ENCODE data around the gene HOXC5. TPM values are rescaled to one million over a fixed set of nuclear protein-coding genes. Genes with fewer than 3 reads are reported as not detected.

HOXC5 gene
- total RNA-seq, 2 donors from 2014 or later = not detected

DNA sequence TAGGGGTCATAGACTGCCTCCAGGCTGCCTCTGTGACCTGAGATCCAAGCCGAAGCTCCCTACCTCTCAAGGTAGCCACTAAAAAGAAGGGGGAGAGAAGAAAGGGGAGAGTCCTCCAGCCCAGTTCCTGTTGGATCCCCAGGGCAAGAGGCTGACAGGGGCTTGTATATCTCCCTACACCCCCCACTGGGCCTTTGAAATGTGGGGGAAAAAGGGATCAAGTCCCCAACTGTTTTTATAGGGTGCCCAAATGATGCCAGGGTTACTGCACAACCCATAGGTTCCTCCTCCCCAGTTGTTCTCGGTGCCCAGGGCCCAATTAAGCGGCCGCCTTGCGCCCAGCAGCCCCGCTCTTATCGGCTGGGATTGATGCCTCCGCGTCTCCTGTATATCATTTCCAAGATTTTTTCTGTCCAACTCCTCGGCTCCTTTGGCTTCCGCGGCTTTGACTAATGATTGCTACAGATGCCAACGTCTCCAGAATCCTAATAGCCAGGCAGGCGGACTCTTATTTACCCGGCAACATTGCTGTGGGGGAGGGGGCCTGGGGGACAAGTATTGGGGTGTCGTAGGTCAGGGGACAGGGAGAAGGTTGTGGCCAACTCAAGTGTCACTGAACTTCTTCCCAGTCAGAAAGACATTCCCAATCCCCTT, 13.1 kb downstream of the HOXC5 start:
- no peak overlapping the region for H3K27ac Mint-ChIP-seq
- no peak overlapping the region for H3K9ac ChIP-seq (ENCODE audit: extremely low read depth, low read length, poor library complexity, severe bottlenecking)
- no peak overlapping the region for H3K27ac ChIP-seq (ENCODE audit: low read depth, low read length)
- H3K36me3 Mint-ChIP-seq (ENCODE audit: low read depth) = no peaks in the 10 kb centered on the region
- H3K9me3 ChIP-seq (ENCODE audit: control insufficient read depth, low read length) = no peaks in the 10 kb centered on the region
- no peaks in the 10 kb centered on the region for H3K36me3 ChIP-seq (ENCODE audit: control insufficient read depth, insufficient read depth, low read length)
- H3K9me3 Mint-ChIP-seq = no peaks in the 10 kb centered on the region
- H3K27me3 ChIP-seq (ENCODE audit: control insufficient read depth, insufficient read depth, low read length, poor library complexity, severe bottlenecking) = peaks cover 100% of the 10 kb centered on the region
- no peak for DNase-seq
- peaks cover 100% of the 10 kb centered on the region for H3K27me3 Mint-ChIP-seq (ENCODE audit: insufficient read depth)
- WGBS, 2 experiments (ENCODE audit: insufficient coverage in 1 of 2, insufficient read length in 1 of 2) = 20 to 34% methylated on average over 6 to 16 of the region's 16 CpGs
- no peaks in the 10 kb centered on the region for H3K4me1 ChIP-seq (ENCODE audit: control insufficient read depth, insufficient read depth, low read length)
- TF ChIP-seq, protein P1, sequence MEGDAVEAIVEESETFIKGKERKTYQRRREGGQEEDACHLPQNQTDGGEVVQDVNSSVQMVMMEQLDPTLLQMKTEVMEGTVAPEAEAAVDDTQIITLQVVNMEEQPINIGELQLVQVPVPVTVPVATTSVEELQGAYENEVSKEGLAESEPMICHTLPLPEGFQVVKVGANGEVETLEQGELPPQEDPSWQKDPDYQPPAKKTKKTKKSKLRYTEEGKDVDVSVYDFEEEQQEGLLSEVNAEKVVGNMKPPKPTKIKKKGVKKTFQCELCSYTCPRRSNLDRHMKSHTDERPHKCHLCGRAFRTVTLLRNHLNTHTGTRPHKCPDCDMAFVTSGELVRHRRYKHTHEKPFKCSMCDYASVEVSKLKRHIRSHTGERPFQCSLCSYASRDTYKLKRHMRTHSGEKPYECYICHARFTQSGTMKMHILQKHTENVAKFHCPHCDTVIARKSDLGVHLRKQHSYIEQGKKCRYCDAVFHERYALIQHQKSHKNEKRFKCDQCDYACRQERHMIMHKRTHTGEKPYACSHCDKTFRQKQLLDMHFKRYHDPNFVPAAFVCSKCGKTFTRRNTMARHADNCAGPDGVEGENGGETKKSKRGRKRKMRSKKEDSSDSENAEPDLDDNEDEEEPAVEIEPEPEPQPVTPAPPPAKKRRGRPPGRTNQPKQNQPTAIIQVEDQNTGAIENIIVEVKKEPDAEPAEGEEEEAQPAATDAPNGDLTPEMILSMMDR (conservative IDR thresholded peaks at IDR 0.05) = no peak
- peaks cover 3% of the 10 kb centered on the region for H3K4me1 Mint-ChIP-seq
- H3K4me3 Mint-ChIP-seq = no peak overlapping the region
- no peak overlapping the region for H3K4me3 ChIP-seq (ENCODE audit: low read length)

- H3K9ac ChIP-seq (ENCODE audit: extremely low read depth, low read length, poor library complexity, severe bottlenecking) = no peak overlapping the region
- no peaks in the 10 kb centered on the region for H3K36me3 Mint-ChIP-seq (ENCODE audit: low read depth)
- no peaks in the 10 kb centered on the region for H3K9me3 Mint-ChIP-seq
- peaks cover 100% of the 10 kb centered on the region for H3K27me3 Mint-ChIP-seq (ENCODE audit: insufficient read depth)
- no peaks in the 10 kb centered on the region for H3K9me3 ChIP-seq (ENCODE audit: control insufficient read depth, low read length)
- H3K4me1 ChIP-seq (ENCODE audit: control insufficient read depth, insufficient read depth, low read length) = no peaks in the 10 kb centered on the region
- H3K4me1 Mint-ChIP-seq = peaks cover 3% of the 10 kb centered on the region
- no peak overlapping the region for H3K27ac Mint-ChIP-seq
- TF ChIP-seq, protein P1 (conservative IDR thresholded peaks at IDR 0.05) = no peak
- DNase-seq = no peak
- no peak overlapping the region for H3K4me3 ChIP-seq (ENCODE audit: low read length)
- WGBS, 2 experiments (ENCODE audit: insufficient coverage in 1 of 2, insufficient read length in 1 of 2) = 3 to 12% methylated on average over 15 to 27 of the region's 27 CpGs
- H3K36me3 ChIP-seq (ENCODE audit: control insufficient read depth, insufficient read depth, low read length) = no peaks in the 10 kb centered on the region
- peaks cover 100% of the 10 kb centered on the region for H3K27me3 ChIP-seq (ENCODE audit: control insufficient read depth, insufficient read depth, low read length, poor library complexity, severe bottlenecking)
- H3K27ac ChIP-seq (ENCODE audit: low read depth, low read length) = no peak overlapping the region
- peak overlapping the region; percentile 29 for H3K4me3 Mint-ChIP-seq
Measured at GRCh38 chr12:54046809-54047159, 13.9 kb downstream of the HOXC5 start.

GRCh38 chr12:54047160-54047963, 14.5 kb downstream of the HOXC5 start:
- H3K27ac Mint-ChIP-seq = no peak overlapping the region
- Histone ChIP-seq H3K4me3 (ENCODE audit: low read length) (no peak overlapping the region), H3K27me3 (ENCODE audit: control insufficient read depth, insufficient read depth, low read length, poor library complexity, severe bottlenecking) (peaks cover 100% of the 10 kb centered on the region), H3K27ac (ENCODE audit: low read depth, low read length) (no peak overlapping the region), H3K36me3 (ENCODE audit: control insufficient read depth, insufficient read depth, low read length) (no peaks in the 10 kb centered on the region), H3K4me1 (ENCODE audit: control insufficient read depth, insufficient read depth, low read length) (no peaks in the 10 kb centered on the region), H3K9me3 (ENCODE audit: control insufficient read depth, low read length) (no peaks in the 10 kb centered on the region), H3K9ac (ENCODE audit: extremely low read depth, low read length, poor library complexity, severe bottlenecking) (no peak overlapping the region)
- TF ChIP-seq, protein P1 (conservative IDR thresholded peaks at IDR 0.05) = no peak
- H3K27me3 Mint-ChIP-seq (ENCODE audit: insufficient read depth) = peaks cover 100% of the 10 kb centered on the region
- peaks cover 7% of the 10 kb centered on the region for H3K4me1 Mint-ChIP-seq
- DNase-seq = peak; percentile 78
- H3K36me3 Mint-ChIP-seq (ENCODE audit: low read depth) = no peaks in the 10 kb centered on the region
- H3K4me3 Mint-ChIP-seq = peak overlapping the region; percentile 29
- H3K9me3 Mint-ChIP-seq = no peaks in the 10 kb centered on the region
- 2 to 3% methylated on average over 37 to 61 of the region's 61 CpGs for WGBS, 2 experiments (ENCODE audit: insufficient coverage in 1 of 2, insufficient read length in 1 of 2)
